ENCODE measurements around the gene STAMBP.

The STAMBP gene

GRCh38 chr2:73889206-73889605, 60.4 kb downstream of the STAMBP start:
- Histone ChIP-seq H3K9ac (ENCODE audit: low read length) (no peak overlapping the region), H3K36me3 (ENCODE audit: control insufficient read depth, insufficient read depth, low read length, severe bottlenecking) (no peaks in the 10 kb centered on the region), H3K27me3 (replicated peaks; ENCODE audit: control insufficient read depth, insufficient read depth, low read length) (peaks cover 47% of the 10 kb centered on the region), H3K4me1 (ENCODE audit: control insufficient read depth, insufficient read depth, low read length) (peaks cover 12% of the 10 kb centered on the region), H3K4me3 (ENCODE audit: low read length) (no peak overlapping the region), H3K9me3 (ENCODE audit: control insufficient read depth, low read length) (no peaks in the 10 kb centered on the region)
- DNase-seq (ENCODE audit: low read depth), result no peak

- H3K4me3 ChIP-seq (ENCODE audit: low read length), result no peak overlapping the region
- H3K27me3 ChIP-seq (replicated peaks; ENCODE audit: control insufficient read depth, insufficient read depth, low read length), result peaks cover 50% of the 10 kb centered on the region
- H3K9me3 ChIP-seq (ENCODE audit: control insufficient read depth, low read length), result no peaks in the 10 kb centered on the region
- H3K9ac ChIP-seq (ENCODE audit: low read length), result no peak overlapping the region
- peaks cover 9% of the 10 kb centered on the region for H3K4me1 ChIP-seq (ENCODE audit: control insufficient read depth, insufficient read depth, low read length)
- H3K36me3 ChIP-seq (ENCODE audit: control insufficient read depth, insufficient read depth, low read length, severe bottlenecking), result no peaks in the 10 kb centered on the region
- no peak for DNase-seq (ENCODE audit: low read depth)
Observed at GRCh38 chr2:73890301-73891092, 61.7 kb downstream of the STAMBP start.

- Histone ChIP-seq H3K9ac (ENCODE audit: low read length) (no peak overlapping the region), H3K36me3 (ENCODE audit: control insufficient read depth, insufficient read depth, low read length, severe bottlenecking) (no peaks in the 10 kb centered on the region), H3K4me1 (ENCODE audit: control insufficient read depth, insufficient read depth, low read length) (peaks cover 8% of the 10 kb centered on the region), H3K9me3 (ENCODE audit: control insufficient read depth, low read length) (no peaks in the 10 kb centered on the region), H3K27me3 (replicated peaks; ENCODE audit: control insufficient read depth, insufficient read depth, low read length) (peaks cover 49% of the 10 kb centered on the region), H3K4me3 (ENCODE audit: low read length) (no peak overlapping the region)
- no peak for DNase-seq (ENCODE audit: low read depth)
Observed at GRCh38 chr2:73891276-73891901, 62.6 kb downstream of the STAMBP start.

GRCh38 chr2:73892631-73893329, 64.0 kb downstream of the STAMBP start, which contains the start of gene ACTG2:
ACTG2 (plus strand) TSS chr2:73893008; CDS start chr2:73901312, 8,304 bp downstream.
- no peak within 1 kb of the TSS for H3K9ac ChIP-seq (ENCODE audit: low read length)
- no peaks in the 10 kb centered on the region for H3K9me3 ChIP-seq (ENCODE audit: control insufficient read depth, low read length)
- H3K4me3 ChIP-seq (ENCODE audit: low read length), result no peak within 1 kb of the TSS
- H3K36me3 ChIP-seq (ENCODE audit: control insufficient read depth, insufficient read depth, low read length, severe bottlenecking), result no peaks in the 10 kb centered on the region
- H3K4me1 ChIP-seq (ENCODE audit: control insufficient read depth, insufficient read depth, low read length), result peaks cover 16% of the 10 kb centered on the region
- H3K27me3 ChIP-seq (replicated peaks; ENCODE audit: control insufficient read depth, insufficient read depth, low read length), result peaks cover 48% of the 10 kb centered on the region
- peak; percentile 29 for DNase-seq (ENCODE audit: low read depth)

- Histone ChIP-seq H3K4me3 (ENCODE audit: low read length) (no peak overlapping the region), H3K27me3 (replicated peaks; ENCODE audit: control insufficient read depth, insufficient read depth, low read length) (peaks cover 48% of the 10 kb centered on the region), H3K36me3 (ENCODE audit: control insufficient read depth, insufficient read depth, low read length, severe bottlenecking) (no peaks in the 10 kb centered on the region), H3K4me1 (ENCODE audit: control insufficient read depth, insufficient read depth, low read length) (peaks cover 16% of the 10 kb centered on the region), H3K9ac (ENCODE audit: low read length) (no peak overlapping the region), H3K9me3 (ENCODE audit: control insufficient read depth, low read length) (no peaks in the 10 kb centered on the region)
- no peak for DNase-seq (ENCODE audit: low read depth)
Observed at GRCh38 chr2:73893764-73894474, 65.2 kb downstream of the STAMBP start.

GRCh38 chr2:73894475-73894850, 65.7 kb downstream of the STAMBP start:
- Histone ChIP-seq H3K9me3 (ENCODE audit: control insufficient read depth, low read length) (no peaks in the 10 kb centered on the region), H3K4me3 (ENCODE audit: low read length) (no peak overlapping the region), H3K27me3 (replicated peaks; ENCODE audit: control insufficient read depth, insufficient read depth, low read length) (peaks cover 52% of the 10 kb centered on the region), H3K4me1 (ENCODE audit: control insufficient read depth, insufficient read depth, low read length) (peaks cover 13% of the 10 kb centered on the region), H3K9ac (ENCODE audit: low read length) (no peak overlapping the region), H3K36me3 (ENCODE audit: control insufficient read depth, insufficient read depth, low read length, severe bottlenecking) (no peaks in the 10 kb centered on the region)
- no peak for DNase-seq (ENCODE audit: low read depth)

GRCh38 chr2:73894877-73895276, 66.1 kb downstream of the STAMBP start:
- no peak for DNase-seq (ENCODE audit: low read depth)
- H3K9ac ChIP-seq (ENCODE audit: low read length), result no peak overlapping the region

GRCh38 chr2:73895473-73895872, 66.7 kb downstream of the STAMBP start:
- peaks cover 11% of the 10 kb centered on the region for H3K4me1 ChIP-seq (ENCODE audit: control insufficient read depth, insufficient read depth, low read length)
- H3K36me3 ChIP-seq (ENCODE audit: control insufficient read depth, insufficient read depth, low read length, severe bottlenecking), result no peaks in the 10 kb centered on the region
- H3K27me3 ChIP-seq (replicated peaks; ENCODE audit: control insufficient read depth, insufficient read depth, low read length), result peaks cover 56% of the 10 kb centered on the region
- no peak overlapping the region for H3K4me3 ChIP-seq (ENCODE audit: low read length)
- no peak for DNase-seq (ENCODE audit: low read depth)
- H3K9ac ChIP-seq (ENCODE audit: low read length), result no peak overlapping the region
- H3K9me3 ChIP-seq (ENCODE audit: control insufficient read depth, low read length), result no peaks in the 10 kb centered on the region

More at GRCh38 chr2:73894877-73895276, 66.1 kb downstream of the STAMBP start:
- no peaks in the 10 kb centered on the region for H3K9me3 ChIP-seq (ENCODE audit: control insufficient read depth, low read length)
- no peak overlapping the region for H3K4me3 ChIP-seq (ENCODE audit: low read length)
- H3K36me3 ChIP-seq (ENCODE audit: control insufficient read depth, insufficient read depth, low read length, severe bottlenecking), result no peaks in the 10 kb centered on the region
- peaks cover 11% of the 10 kb centered on the region for H3K4me1 ChIP-seq (ENCODE audit: control insufficient read depth, insufficient read depth, low read length)
- peaks cover 56% of the 10 kb centered on the region for H3K27me3 ChIP-seq (replicated peaks; ENCODE audit: control insufficient read depth, insufficient read depth, low read length)

GRCh38 chr2:73896362-73897239, 67.8 kb downstream of the STAMBP start:
- Histone ChIP-seq H3K36me3 (ENCODE audit: control insufficient read depth, insufficient read depth, low read length, severe bottlenecking) (no peaks in the 10 kb centered on the region), H3K9me3 (ENCODE audit: control insufficient read depth, low read length) (no peaks in the 10 kb centered on the region), H3K27me3 (replicated peaks; ENCODE audit: control insufficient read depth, insufficient read depth, low read length) (peaks cover 55% of the 10 kb centered on the region), H3K4me3 (ENCODE audit: low read length) (no peak overlapping the region), H3K4me1 (ENCODE audit: control insufficient read depth, insufficient read depth, low read length) (peaks cover 11% of the 10 kb centered on the region), H3K9ac (ENCODE audit: low read length) (no peak overlapping the region)
- peak; percentile 91 for DNase-seq (ENCODE audit: low read depth)

- H3K4me1 ChIP-seq (ENCODE audit: control insufficient read depth, insufficient read depth, low read length), result peaks cover 11% of the 10 kb centered on the region
- no peaks in the 10 kb centered on the region for H3K36me3 ChIP-seq (ENCODE audit: control insufficient read depth, insufficient read depth, low read length, severe bottlenecking)
- H3K27me3 ChIP-seq (replicated peaks; ENCODE audit: control insufficient read depth, insufficient read depth, low read length), result peaks cover 57% of the 10 kb centered on the region
- no peak overlapping the region for H3K9ac ChIP-seq (ENCODE audit: low read length)
- no peaks in the 10 kb centered on the region for H3K9me3 ChIP-seq (ENCODE audit: control insufficient read depth, low read length)
- no peak for DNase-seq (ENCODE audit: low read depth)
- no peak overlapping the region for H3K4me3 ChIP-seq (ENCODE audit: low read length)
Observed at GRCh38 chr2:73897240-73897583, 68.5 kb downstream of the STAMBP start.

All from adipocyte (in vitro differentiated cells).